Naive B cell (primary cell): ENCODE measurements around the gene EEF1A2. TPM values are rescaled to one million over a fixed set of nuclear protein-coding genes. Genes with fewer than 3 reads are reported as not detected.

ENCODE experiments used
- ATAC-seq, 2 donors: fragments of 150-1000 bp; cut with Tn5 transposase; 2 replicates each; pipeline ENCODE4 v1.10.0; 2021; ENCODE audit warnings: low read depth in 2 of 2, mild to moderate bottlenecking in 2 of 2, moderate library complexity in 2 of 2
- DNase-seq: peaks from one replicate; pipeline ENCODE4 v3.0.0; 2022
- H3K27ac Mint-ChIP-seq, 6 donors: one replicate each; pipeline ENCODE4 v1.8.0; 2020 to 2022; ENCODE audit warnings: mild to moderate bottlenecking in 6 of 6, mixed read lengths in 6 of 6, moderate library complexity in 5 of 6, inconsistent platforms in 2 of 6
- H3K27me3 Mint-ChIP-seq, 3 donors: one replicate each; pipeline ENCODE4 v1.8.0; 2021 to 2022; ENCODE audit warnings: mixed read lengths in 3 of 3, mild to moderate bottlenecking in 1 of 3
- H3K36me3 Mint-ChIP-seq, 2 donors: one replicate each; pipeline ENCODE4 v1.8.0; 2020 to 2022; ENCODE audit warnings: mixed read lengths in 2 of 2, inconsistent platforms in 1 of 2, mild to moderate bottlenecking in 1 of 2
- H3K4me1 Mint-ChIP-seq, 3 donors: one replicate each; pipeline ENCODE4 v1.8.0; 2020 to 2022; ENCODE audit warnings: mixed read lengths in 3 of 3, inconsistent platforms in 1 of 3, mild to moderate bottlenecking in 1 of 3, moderate library complexity in 1 of 3
- H3K4me3 Mint-ChIP-seq, 8 donors: one replicate each; pipeline ENCODE4 v1.8.0; 2020 to 2022; ENCODE audit warnings: mild to moderate bottlenecking in 8 of 8, mixed read lengths in 8 of 8, moderate library complexity in 8 of 8, inconsistent platforms in 2 of 8
- H3K9me3 Mint-ChIP-seq, 7 donors: one replicate each; pipeline ENCODE4 v1.8.0; 2020 to 2022; ENCODE audit warnings: mixed read lengths in 7 of 7, mild to moderate bottlenecking in 5 of 7, inconsistent platforms in 2 of 7, moderate library complexity in 1 of 7
- polyA plus RNA-seq, 6 donors: library from polyadenylated mRNA; unstranded; fragments of 300-500 nt; fragmentation: Illumina TruSeq; gene quantifications; one replicate each; pipeline ENCODE4 v1.2.3, GENCODE V29; 2021; ENCODE audit warnings: low read depth in 6 of 6

Gene EEF1A2
- polyA plus RNA-seq, 6 donors from 2014 or later: 0.12 to 1.4 (median 0.28) TPM; not detected in 2

- Mint-ChIP-seq H3K9me3 (no peaks in the 10 kb centered on the region), H3K27ac (no peak overlapping the region), H3K4me1 (peaks cover 6 to 8% (median 7%) of the 10 kb centered on the region in 3 donors), H3K4me3 (peak overlapping the region in 5 of 8 donors; percentile 25 to 77 (median 66)), H3K36me3 (no peaks in the 10 kb centered on the region), H3K27me3 (peaks cover 0 to 26% (median 7%) of the 10 kb centered on the region in 3 donors)
- ATAC-seq: no peak
- no peak for DNase-seq
These were observed 642 bp downstream of the EEF1A2 start for GRCh38 chr20:63497946-63498935.

- no peak for ATAC-seq
- H3K27ac Mint-ChIP-seq: no peak overlapping the region
- peaks cover 7 to 26% (median 7%) of the 10 kb centered on the region in 3 donors for H3K27me3 Mint-ChIP-seq
- peaks cover 6 to 8% (median 7%) of the 10 kb centered on the region in 3 donors for H3K4me1 Mint-ChIP-seq
- DNase-seq: no peak
- H3K36me3 Mint-ChIP-seq: peaks cover 0 to 3% of the 10 kb centered on the region in 2 donors
- H3K9me3 Mint-ChIP-seq: peaks cover 0 to 4% (median 0%) of the 10 kb centered on the region in 7 donors
- peak overlapping the region in 5 of 8 donors; percentile 25 to 66 (median 47) for H3K4me3 Mint-ChIP-seq
These were observed 1.5 kb downstream of the EEF1A2 start for GRCh38 chr20:63497138-63497945.

- Mint-ChIP-seq H3K27ac (no peak overlapping the region), H3K4me1 (peaks cover 6 to 8% (median 7%) of the 10 kb centered on the region in 3 donors), H3K36me3 (peaks cover 0 to 10% of the 10 kb centered on the region in 2 donors), H3K27me3 (peaks cover 7 to 26% (median 14%) of the 10 kb centered on the region in 3 donors), H3K9me3 (peaks cover 0 to 7% (median 0%) of the 10 kb centered on the region in 7 donors), H3K4me3 (peak overlapping the region in 5 of 8 donors; percentile 23 to 59 (median 47))
- no peak for ATAC-seq
- no peak for DNase-seq
These were observed 2.2 kb downstream of the EEF1A2 start for GRCh38 chr20:63496596-63497120.

- ATAC-seq: peak; percentile 53 to 65
- Mint-ChIP-seq H3K4me3 (peak overlapping the region; percentile 23 to 88 (median 56)), H3K9me3 (peaks cover 0 to 10% (median 0%) of the 10 kb centered on the region in 7 donors)
These were observed 2.9 kb downstream of the EEF1A2 start for GRCh38 chr20:63495741-63496595.

GRCh38 chr20:63495167-63495720 is 3.6 kb downstream of the EEF1A2 start:
- no peak overlapping the region for H3K4me3 Mint-ChIP-seq
- H3K4me1 Mint-ChIP-seq: peaks cover 3 to 8% (median 7%) of the 10 kb centered on the region in 3 donors
- ATAC-seq: no peak
- no peak overlapping the region for H3K27ac Mint-ChIP-seq
- peaks cover 3 to 28% (median 21%) of the 10 kb centered on the region in 3 donors for H3K27me3 Mint-ChIP-seq
- DNase-seq: no peak
- H3K36me3 Mint-ChIP-seq: peaks cover 0 to 14% of the 10 kb centered on the region in 2 donors
- H3K9me3 Mint-ChIP-seq: peaks cover 0 to 10% (median 0%) of the 10 kb centered on the region in 7 donors

More at GRCh38 chr20:63495741-63496595, 2.9 kb downstream of the EEF1A2 start:
- peak overlapping the region in 2 of 6 donors; percentile 28 to 36 for H3K27ac Mint-ChIP-seq
- H3K36me3 Mint-ChIP-seq: peaks cover 0 to 14% of the 10 kb centered on the region in 2 donors
- H3K27me3 Mint-ChIP-seq: peaks cover 3 to 27% (median 21%) of the 10 kb centered on the region in 3 donors
- peaks cover 3 to 8% (median 7%) of the 10 kb centered on the region in 3 donors for H3K4me1 Mint-ChIP-seq
- DNase-seq: peak; percentile 67

- no peak overlapping the region for H3K4me3 Mint-ChIP-seq
- peaks cover 3 to 8% (median 7%) of the 10 kb centered on the region in 3 donors for H3K4me1 Mint-ChIP-seq
These were observed 4.3 kb downstream of the EEF1A2 start for GRCh38 chr20:63494420-63495166.

GRCh38 chr20:63494084-63494419 is 4.8 kb downstream of the EEF1A2 start:
- Mint-ChIP-seq H3K27me3 (peaks cover 3 to 40% (median 21%) of the 10 kb centered on the region in 3 donors), H3K27ac (no peak overlapping the region), H3K4me1 (peaks cover 3 to 8% (median 7%) of the 10 kb centered on the region in 3 donors), H3K9me3 (peaks cover 0 to 10% (median 0%) of the 10 kb centered on the region in 7 donors), H3K36me3 (peaks cover 0 to 14% of the 10 kb centered on the region in 2 donors), H3K4me3 (no peak overlapping the region)
- no peak for ATAC-seq
- DNase-seq: no peak

More at GRCh38 chr20:63494420-63495166, 4.3 kb downstream of the EEF1A2 start:
- DNase-seq: no peak
- no peak for ATAC-seq
- peaks cover 0 to 14% of the 10 kb centered on the region in 2 donors for H3K36me3 Mint-ChIP-seq
- peaks cover 0 to 10% (median 0%) of the 10 kb centered on the region in 7 donors for H3K9me3 Mint-ChIP-seq
- H3K27ac Mint-ChIP-seq: no peak overlapping the region
- H3K27me3 Mint-ChIP-seq: peaks cover 3 to 35% (median 21%) of the 10 kb centered on the region in 3 donors

GRCh38 chr20:63493563-63494020 is 5.3 kb downstream of the EEF1A2 start:
- Mint-ChIP-seq H3K27me3 (peaks cover 3 to 40% (median 21%) of the 10 kb centered on the region in 3 donors), H3K36me3 (peaks cover 0 to 14% of the 10 kb centered on the region in 2 donors), H3K27ac (no peak overlapping the region), H3K9me3 (peaks cover 0 to 10% (median 0%) of the 10 kb centered on the region in 7 donors), H3K4me3 (peak overlapping the region in 1 of 8 donors; percentile 33), H3K4me1 (peaks cover 3 to 8% (median 7%) of the 10 kb centered on the region in 3 donors)
- no peak for ATAC-seq
- DNase-seq: no peak

GRCh38 chr20:63492982-63493381 is 5.9 kb downstream of the EEF1A2 start:
- no peak overlapping the region for H3K27ac Mint-ChIP-seq
- H3K36me3 Mint-ChIP-seq: peaks cover 0 to 14% of the 10 kb centered on the region in 2 donors

GRCh38 chr20:63492518-63492917 is 6.4 kb downstream of the EEF1A2 start:
- ATAC-seq: no peak
- peak overlapping the region in 1 of 8 donors; percentile 76 for H3K4me3 Mint-ChIP-seq
- H3K36me3 Mint-ChIP-seq: peaks cover 0 to 14% of the 10 kb centered on the region in 2 donors
- H3K9me3 Mint-ChIP-seq: peaks cover 0 to 10% (median 0%) of the 10 kb centered on the region in 7 donors
- H3K27me3 Mint-ChIP-seq: peaks cover 3 to 40% (median 23%) of the 10 kb centered on the region in 3 donors
- no peak overlapping the region for H3K27ac Mint-ChIP-seq
- DNase-seq: no peak
- peaks cover under 1 to 7% (median 3%) of the 10 kb centered on the region in 3 donors for H3K4me1 Mint-ChIP-seq

More at GRCh38 chr20:63492982-63493381, 5.9 kb downstream of the EEF1A2 start:
- peak overlapping the region in 1 of 8 donors; percentile 76 for H3K4me3 Mint-ChIP-seq
- peaks cover 3 to 40% (median 21%) of the 10 kb centered on the region in 3 donors for H3K27me3 Mint-ChIP-seq
- H3K9me3 Mint-ChIP-seq: peaks cover 0 to 10% (median 0%) of the 10 kb centered on the region in 7 donors
- no peak for ATAC-seq
- DNase-seq: no peak
- peaks cover 3 to 7% (median 5%) of the 10 kb centered on the region in 3 donors for H3K4me1 Mint-ChIP-seq

GRCh38 chr20:63491635-63492230 is 7.2 kb downstream of the EEF1A2 start:
- no peak for ATAC-seq
- Mint-ChIP-seq H3K4me1 (peaks cover 0 to 5% (median 0%) of the 10 kb centered on the region in 3 donors), H3K9me3 (peaks cover 0 to 10% (median 0%) of the 10 kb centered on the region in 7 donors), H3K27ac (no peak overlapping the region), H3K36me3 (peaks cover 0 to 14% of the 10 kb centered on the region in 2 donors), H3K4me3 (no peak overlapping the region), H3K27me3 (peaks cover 0 to 37% (median 28%) of the 10 kb centered on the region in 3 donors)
- no peak for DNase-seq
